Astrocyte (in vitro differentiated cells and primary cell): ENCODE data around the gene PLEKHH3.

Source experiments
- CTCF ChIP-seq: IDR thresholded peaks from 2 replicates; pipeline ENCODE4 v1.5.1; 2011; ENCODE audit warnings: low read depth, mild to moderate bottlenecking, inconsistent platforms, low read length, moderate library complexity; ENCODE audit not compliant: insufficient read depth
- EZH2 ChIP-seq: IDR thresholded peaks from 2 replicates; pipeline ENCODE4 v1.6.1; 2012; ENCODE audit warnings: mild to moderate bottlenecking, low read length, inconsistent platforms; ENCODE audit not compliant: insufficient read depth

GRCh38 chr17:42639525-42640113 lies 37.2 kb downstream of the PLEKHH3 start:
- TF ChIP-seq EZH2 = no peak
- TF ChIP-seq CTCF = no peak
